Measurements from ENCODE around the gene NGFR. TPM values are rescaled to one million over a fixed set of nuclear protein-coding genes. Genes with fewer than 3 reads are reported as not detected.

NGFR gene
- total RNA-seq, 2 experiments from 2014 or later = 0.10 to 1.1 TPM

- no peaks in the 10 kb centered on the region for H3K9me3 ChIP-seq (ENCODE audit: low read length)
- H3K4me2 ChIP-seq (ENCODE audit: low read length) = no peak overlapping the region
- peaks cover 3% of the 10 kb centered on the region for H3K4me1 ChIP-seq (ENCODE audit: insufficient read depth, low read length, poor library complexity, severe bottlenecking)
- H3K27ac ChIP-seq (ENCODE audit: low read depth, low read length, poor library complexity, severe bottlenecking) = no peak overlapping the region
- no peaks in the 10 kb centered on the region for H3K36me3 ChIP-seq (ENCODE audit: insufficient read depth, low read length)
- H3K4me3 ChIP-seq (ENCODE audit: low read depth, low read length, poor library complexity, severe bottlenecking) = no peak overlapping the region
- H3K9me2 ChIP-seq (ENCODE audit: insufficient read depth, low read length) = no peaks in the 10 kb centered on the region
- H2AFZ ChIP-seq (ENCODE audit: low read length) = no peak overlapping the region
- ChIA-PET POLR2A (interaction anchor here (0.5 to 1.1 kb wide), 3 partner anchors 13 to 481 kb away, joined by 3 read pairs; no protein-coding TSS in a partner anchor), CTCF (ENCODE audit: unreplicated experiment) (no interaction called here)
- no peaks in the 10 kb centered on the region for H4K20me1 ChIP-seq (ENCODE audit: insufficient read depth, low read length)
- no peaks in the 10 kb centered on the region for H3K79me2 ChIP-seq (ENCODE audit: insufficient read depth, low read depth, low read length)
- intact Hi-C loops (cut with micrococcal nuclease; ENCODE audit: unreplicated experiment) = no loop called here
- BruUV-seq (replicated peaks) = no TSS peak
- no peak for DNase-seq (ENCODE audit: low spot score)
- no peak for TF ChIP-seq CTCF (conservative IDR thresholded peaks at IDR 0.05; ENCODE audit: low read length)
- no peak for TF ChIP-seq EZH2phosphoT487 (IDR thresholded peaks at IDR 0.05; ENCODE audit: borderline replicate concordance, low read depth, low read length)
Observed at GRCh38 chr17:49552070-49552751, 57.1 kb downstream of the NGFR start.

- Histone ChIP-seq H2AFZ (ENCODE audit: low read length) (no peak overlapping the region), H3K27ac (ENCODE audit: low read depth, low read length, poor library complexity, severe bottlenecking) (no peak overlapping the region), H3K9me3 (ENCODE audit: low read length) (no peaks in the 10 kb centered on the region), H3K4me3 (ENCODE audit: low read depth, low read length, poor library complexity, severe bottlenecking) (no peak overlapping the region), H4K20me1 (ENCODE audit: insufficient read depth, low read length) (no peaks in the 10 kb centered on the region), H3K79me2 (ENCODE audit: insufficient read depth, low read depth, low read length) (no peaks in the 10 kb centered on the region), H3K9me2 (ENCODE audit: insufficient read depth, low read length) (no peaks in the 10 kb centered on the region), H3K4me1 (ENCODE audit: insufficient read depth, low read length, poor library complexity, severe bottlenecking) (peaks cover 3% of the 10 kb centered on the region), H3K36me3 (ENCODE audit: insufficient read depth, low read length) (no peaks in the 10 kb centered on the region), H3K4me2 (ENCODE audit: low read length) (no peak overlapping the region)
- DNase-seq (ENCODE audit: low spot score) = no peak
- TF ChIP-seq CTCF (conservative IDR thresholded peaks at IDR 0.05; ENCODE audit: low read length) = no peak
- no peak for TF ChIP-seq EZH2phosphoT487 (IDR thresholded peaks at IDR 0.05; ENCODE audit: borderline replicate concordance, low read depth, low read length)
- POLR2A ChIA-PET = interaction anchor here (0.5 to 0.6 kb wide), 2 partner anchors 45 to 250 kb away, joined by 3 read pairs; no protein-coding TSS in a partner anchor
- no TSS peak for BruUV-seq (replicated peaks)
- CTCF ChIA-PET (ENCODE audit: unreplicated experiment) = no interaction called here
- intact Hi-C loops (cut with micrococcal nuclease; ENCODE audit: unreplicated experiment) = no loop called here
Observed at GRCh38 chr17:49553676-49554335, 58.7 kb downstream of the NGFR start.

Data from OCI-LY7 (cell line).